Neural cell (in vitro differentiated cells): ENCODE data around the gene CACNA1I. TPM values are rescaled to one million over a fixed set of nuclear protein-coding genes. Genes with fewer than 3 reads are reported as not detected.

ENCODE experiments used
- H2AFZ ChIP-seq: fragments of 200-600, 300-800 bp; sonication (generic), shearing (Covaris generic); 2 replicates; pipeline ENCODE4 v1.6.0; 2014; ENCODE audit warnings: low read depth, mild to moderate bottlenecking, antibody characterized with exemption, low read length, moderate library complexity
- H3F3A ChIP-seq: fragments of 200-600 bp; shearing (Covaris generic); 2 replicates; pipeline ENCODE4 v1.6.1; 2016; ENCODE audit warnings: mild to moderate bottlenecking, moderate library complexity, mixed read lengths, antibody characterized with exemption, low read length; ENCODE audit not compliant: insufficient read depth, poor library complexity, severe bottlenecking
- H3K27ac ChIP-seq: fragments of 200-600, 300-800 bp; sonication (generic), shearing (Covaris generic); 2 replicates; pipeline ENCODE4 v1.5.1; 2014; ENCODE audit warnings: mild to moderate bottlenecking, low read length, moderate library complexity
- H3K27me3 ChIP-seq: fragments of 300-800, 200-600 bp; sonication (generic), shearing (Covaris generic); 2 replicates; pipeline ENCODE4 v1.6.0; 2014; ENCODE audit warnings: mild to moderate bottlenecking, low read depth, low read length, moderate library complexity; ENCODE audit not compliant: insufficient read depth
- H3K36me3 ChIP-seq: fragments of 300-800, 200-600 bp; sonication (generic), shearing (Covaris generic); 2 replicates; pipeline ENCODE4 v1.5.1; 2014; ENCODE audit warnings: mild to moderate bottlenecking, antibody characterized with exemption, low read length, moderate library complexity; ENCODE audit not compliant: insufficient read depth
- H3K4me2 ChIP-seq: fragments of 300-800, 200-600 bp; sonication (generic), shearing (Covaris generic); 2 replicates; pipeline ENCODE4 v1.6.0; 2014; ENCODE audit warnings: mild to moderate bottlenecking, low read length
- H3K4me3 ChIP-seq: fragments of 300-800, 200-600 bp; sonication (generic), shearing (Covaris generic); 2 replicates; pipeline ENCODE4 v1.5.1; 2014; ENCODE audit warnings: mild to moderate bottlenecking, low read length, moderate library complexity
- H3K79me2 ChIP-seq: fragments of 200-600 bp; shearing (Covaris generic); replicated peaks from 2 replicates; pipeline ENCODE4 v1.6.0; 2014; ENCODE audit warnings: mild to moderate bottlenecking, low read length, moderate library complexity; ENCODE audit not compliant: insufficient read depth
- H3K9ac ChIP-seq: fragments of 300-800, 200-600 bp; sonication (generic), shearing (Covaris generic); 2 replicates; pipeline ENCODE4 v1.6.1; 2016; ENCODE audit warnings: mild to moderate bottlenecking, low read length, mixed read lengths
- H3K9me2 ChIP-seq: fragments of 200-600 bp; shearing (Covaris generic); 2 replicates; pipeline ENCODE4 v1.6.1; 2016; ENCODE audit warnings: mild to moderate bottlenecking, low read length, mixed read lengths; ENCODE audit not compliant: insufficient read depth
- H3K9me3 ChIP-seq: fragments of 200-600, 300-800 bp; sonication (generic), shearing (Covaris generic); 2 replicates; pipeline ENCODE4 v1.6.1; 2016; ENCODE audit warnings: mild to moderate bottlenecking, mixed run types, low read length, moderate library complexity, mixed read lengths
- H4K20me1 ChIP-seq: fragments of 200-600 bp; shearing (Covaris generic); 2 replicates; pipeline ENCODE4 v1.6.1; 2016; ENCODE audit warnings: mild to moderate bottlenecking, mixed run types; ENCODE audit not compliant: insufficient read depth
- EP300 ChIP-seq: fragments of 450-650 bp; conservative IDR thresholded peaks from 2 replicates; pipeline ENCODE4 v1.6.1; 2014; ENCODE audit warnings: antibody characterized with exemption, mild to moderate bottlenecking, moderate library complexity; ENCODE audit not compliant: poor library complexity, severe bottlenecking
- EZH2 ChIP-seq: fragments of 200-600, 300-800 bp; shearing (Covaris generic), sonication (generic); IDR thresholded peaks from 2 replicates; pipeline ENCODE4 v1.6.1; 2014; ENCODE audit warnings: antibody characterized with exemption, low read length, borderline replicate concordance, mild to moderate bottlenecking; ENCODE audit not compliant: insufficient read depth, poor library complexity, severe bottlenecking
- MXI1 ChIP-seq: fragments of 450-650 bp; conservative IDR thresholded peaks from 2 replicates; pipeline ENCODE4 v1.6.1; 2014; ENCODE audit warnings: antibody characterized with exemption, mild to moderate bottlenecking; ENCODE audit not compliant: poor library complexity, severe bottlenecking
- POLR2AphosphoS5 ChIP-seq: IDR thresholded peaks from 2 replicates; pipeline ENCODE4 v1.6.1; 2012
- RAD21 ChIP-seq: fragments of 450-650 bp; conservative IDR thresholded peaks from 2 replicates; pipeline ENCODE4 v1.6.1; 2014; ENCODE audit warnings: antibody characterized with exemption, mild to moderate bottlenecking, moderate library complexity
- SMC3 ChIP-seq: fragments of 450-650 bp; conservative IDR thresholded peaks from 2 replicates; pipeline ENCODE4 v1.6.1; 2014; ENCODE audit warnings: antibody characterized with exemption, mild to moderate bottlenecking, moderate library complexity; ENCODE audit not compliant: poor library complexity
- TAF1 ChIP-seq: IDR thresholded peaks from 2 replicates; pipeline ENCODE4 v1.6.1; 2012; ENCODE audit warnings: low read depth
- polyA plus RNA-seq: library from polyadenylated mRNA; depleted of rRNA; stranded (reverse); fragments of >200 nt; gene quantifications from 2 replicates; pipeline ENCODE4 v1.2.3, GENCODE V29; 2014
- TF ChIP-seq, protein P1 (sequence below): fragments of 450-650 bp; IDR thresholded peaks from 2 replicates; pipeline ENCODE4 v1.5.1; 2014; ENCODE audit warnings: antibody characterized with exemption, mild to moderate bottlenecking, moderate library complexity; ENCODE audit not compliant: poor library complexity, severe bottlenecking
- TF ChIP-seq, protein P2 (sequence below): IDR thresholded peaks from 2 replicates; pipeline ENCODE4 v1.6.1; 2012; ENCODE audit warnings: borderline replicate concordance

CACNA1I gene
- polyA plus RNA-seq, 1 donor from 2014 or later: 1.9 TPM

DNA sequence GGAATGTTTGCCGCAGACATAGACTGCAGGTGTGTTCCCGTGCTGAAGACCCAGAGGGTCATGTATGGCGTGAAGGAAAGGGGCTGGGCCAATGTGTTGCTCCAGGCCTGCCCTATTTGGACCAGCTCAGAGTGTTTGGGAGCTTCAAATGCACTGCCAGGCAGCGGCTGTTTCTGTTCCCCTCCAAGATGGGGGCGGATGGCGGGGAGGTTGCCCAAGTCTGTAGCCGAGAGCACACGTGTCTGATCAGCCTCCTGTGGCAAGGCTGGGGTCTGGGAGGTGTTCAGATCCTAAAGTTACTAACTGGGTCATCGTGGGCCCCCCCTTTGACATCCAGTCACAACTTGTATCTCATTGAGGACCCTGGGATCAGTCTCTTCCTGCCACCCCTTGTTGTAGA is 45.5 kb downstream of the CACNA1I start:
- Histone ChIP-seq H3K9me2 (no peaks in the 10 kb centered on the region), H3K79me2 (no peaks in the 10 kb centered on the region), H3K27me3 (no peaks in the 10 kb centered on the region), H3K36me3 (no peaks in the 10 kb centered on the region), H2AFZ (no peak overlapping the region), H3K4me2 (no peak overlapping the region), H3K9ac (no peak overlapping the region), H3K27ac (no peak overlapping the region), H4K20me1 (no peaks in the 10 kb centered on the region), H3F3A (no peaks in the 10 kb centered on the region), H3K4me3 (no peak overlapping the region), H3K9me3 (no peaks in the 10 kb centered on the region)
- TF ChIP-seq, protein P1, sequence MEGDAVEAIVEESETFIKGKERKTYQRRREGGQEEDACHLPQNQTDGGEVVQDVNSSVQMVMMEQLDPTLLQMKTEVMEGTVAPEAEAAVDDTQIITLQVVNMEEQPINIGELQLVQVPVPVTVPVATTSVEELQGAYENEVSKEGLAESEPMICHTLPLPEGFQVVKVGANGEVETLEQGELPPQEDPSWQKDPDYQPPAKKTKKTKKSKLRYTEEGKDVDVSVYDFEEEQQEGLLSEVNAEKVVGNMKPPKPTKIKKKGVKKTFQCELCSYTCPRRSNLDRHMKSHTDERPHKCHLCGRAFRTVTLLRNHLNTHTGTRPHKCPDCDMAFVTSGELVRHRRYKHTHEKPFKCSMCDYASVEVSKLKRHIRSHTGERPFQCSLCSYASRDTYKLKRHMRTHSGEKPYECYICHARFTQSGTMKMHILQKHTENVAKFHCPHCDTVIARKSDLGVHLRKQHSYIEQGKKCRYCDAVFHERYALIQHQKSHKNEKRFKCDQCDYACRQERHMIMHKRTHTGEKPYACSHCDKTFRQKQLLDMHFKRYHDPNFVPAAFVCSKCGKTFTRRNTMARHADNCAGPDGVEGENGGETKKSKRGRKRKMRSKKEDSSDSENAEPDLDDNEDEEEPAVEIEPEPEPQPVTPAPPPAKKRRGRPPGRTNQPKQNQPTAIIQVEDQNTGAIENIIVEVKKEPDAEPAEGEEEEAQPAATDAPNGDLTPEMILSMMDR: no peak
- no peak for TF ChIP-seq POLR2AphosphoS5
- no peak for TF ChIP-seq RAD21
- no peak for TF ChIP-seq TAF1

DNA sequence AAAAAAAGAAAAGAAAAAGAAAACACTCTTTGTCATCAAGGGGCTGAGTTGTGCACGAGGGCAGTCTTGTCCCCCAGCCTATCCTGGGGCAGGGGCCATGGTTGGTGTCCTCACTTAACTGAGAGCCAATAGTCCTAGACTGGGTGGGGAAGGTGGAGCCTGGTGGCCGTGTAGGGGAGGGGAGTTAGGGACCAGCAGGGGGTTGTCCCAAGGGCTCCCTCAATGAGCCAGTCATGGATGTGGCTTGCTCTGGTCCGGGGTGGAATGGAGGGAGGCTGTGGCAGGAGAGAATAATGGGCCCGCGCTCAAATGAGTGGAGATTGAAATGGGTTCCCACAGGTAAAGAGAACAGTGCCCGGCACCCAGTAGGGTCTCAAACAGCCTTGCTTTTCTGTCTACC is 46.2 kb downstream of the CACNA1I start:
- no peaks in the 10 kb centered on the region for H3K9me2 ChIP-seq
- H3F3A ChIP-seq: no peaks in the 10 kb centered on the region
- no peak overlapping the region for H3K4me3 ChIP-seq
- no peaks in the 10 kb centered on the region for H3K79me2 ChIP-seq
- H3K27me3 ChIP-seq: no peaks in the 10 kb centered on the region
- no peak overlapping the region for H2AFZ ChIP-seq
- H3K9me3 ChIP-seq: no peaks in the 10 kb centered on the region
- no peak overlapping the region for H3K9ac ChIP-seq
- H3K27ac ChIP-seq: no peak overlapping the region
- no peaks in the 10 kb centered on the region for H3K36me3 ChIP-seq
- TF ChIP-seq TAF1 (no peak), EP300 (no peak), SMC3 (no peak), RAD21 (no peak), MXI1 (no peak), EZH2 (no peak), POLR2AphosphoS5 (no peak)
- TF ChIP-seq, protein P1: no peak
- TF ChIP-seq, protein P2, sequence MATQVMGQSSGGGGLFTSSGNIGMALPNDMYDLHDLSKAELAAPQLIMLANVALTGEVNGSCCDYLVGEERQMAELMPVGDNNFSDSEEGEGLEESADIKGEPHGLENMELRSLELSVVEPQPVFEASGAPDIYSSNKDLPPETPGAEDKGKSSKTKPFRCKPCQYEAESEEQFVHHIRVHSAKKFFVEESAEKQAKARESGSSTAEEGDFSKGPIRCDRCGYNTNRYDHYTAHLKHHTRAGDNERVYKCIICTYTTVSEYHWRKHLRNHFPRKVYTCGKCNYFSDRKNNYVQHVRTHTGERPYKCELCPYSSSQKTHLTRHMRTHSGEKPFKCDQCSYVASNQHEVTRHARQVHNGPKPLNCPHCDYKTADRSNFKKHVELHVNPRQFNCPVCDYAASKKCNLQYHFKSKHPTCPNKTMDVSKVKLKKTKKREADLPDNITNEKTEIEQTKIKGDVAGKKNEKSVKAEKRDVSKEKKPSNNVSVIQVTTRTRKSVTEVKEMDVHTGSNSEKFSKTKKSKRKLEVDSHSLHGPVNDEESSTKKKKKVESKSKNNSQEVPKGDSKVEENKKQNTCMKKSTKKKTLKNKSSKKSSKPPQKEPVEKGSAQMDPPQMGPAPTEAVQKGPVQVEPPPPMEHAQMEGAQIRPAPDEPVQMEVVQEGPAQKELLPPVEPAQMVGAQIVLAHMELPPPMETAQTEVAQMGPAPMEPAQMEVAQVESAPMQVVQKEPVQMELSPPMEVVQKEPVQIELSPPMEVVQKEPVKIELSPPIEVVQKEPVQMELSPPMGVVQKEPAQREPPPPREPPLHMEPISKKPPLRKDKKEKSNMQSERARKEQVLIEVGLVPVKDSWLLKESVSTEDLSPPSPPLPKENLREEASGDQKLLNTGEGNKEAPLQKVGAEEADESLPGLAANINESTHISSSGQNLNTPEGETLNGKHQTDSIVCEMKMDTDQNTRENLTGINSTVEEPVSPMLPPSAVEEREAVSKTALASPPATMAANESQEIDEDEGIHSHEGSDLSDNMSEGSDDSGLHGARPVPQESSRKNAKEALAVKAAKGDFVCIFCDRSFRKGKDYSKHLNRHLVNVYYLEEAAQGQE: no peak
- no peaks in the 10 kb centered on the region for H4K20me1 ChIP-seq
- no peak overlapping the region for H3K4me2 ChIP-seq
